ENCODE measurements around the gene L1TD1.
"Not testable (repeated sequence)": the region's sequence is repeated elsewhere in the genome, so short reads cannot be mapped to it uniquely, and the experiment has no call there.

DNA sequence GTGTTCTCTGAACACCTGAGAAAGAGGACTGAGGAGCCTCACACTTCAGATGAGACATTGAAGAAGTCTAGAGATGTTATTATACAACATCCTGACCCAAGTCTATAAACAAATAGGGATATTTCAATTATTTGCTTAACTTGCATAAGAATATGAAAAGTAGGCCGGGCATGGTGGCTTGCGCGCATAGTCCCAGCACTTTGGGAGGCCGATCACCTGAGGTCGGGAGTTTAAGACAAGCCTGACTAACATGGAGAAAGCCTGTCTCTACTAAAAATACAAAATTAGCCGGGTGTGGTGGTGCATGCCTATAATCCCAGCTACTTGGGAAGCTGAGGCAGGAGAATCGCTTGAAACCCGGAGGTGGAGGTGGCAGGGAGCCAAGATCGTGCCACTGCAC lies 25.8 kb downstream of the L1TD1 start:
- TF ChIP-seq POLR2A, POLR2AphosphoS5 (IDR thresholded peaks at IDR 0.05): not testable (repeated sequence)
- TF ChIP-seq, protein P1, sequence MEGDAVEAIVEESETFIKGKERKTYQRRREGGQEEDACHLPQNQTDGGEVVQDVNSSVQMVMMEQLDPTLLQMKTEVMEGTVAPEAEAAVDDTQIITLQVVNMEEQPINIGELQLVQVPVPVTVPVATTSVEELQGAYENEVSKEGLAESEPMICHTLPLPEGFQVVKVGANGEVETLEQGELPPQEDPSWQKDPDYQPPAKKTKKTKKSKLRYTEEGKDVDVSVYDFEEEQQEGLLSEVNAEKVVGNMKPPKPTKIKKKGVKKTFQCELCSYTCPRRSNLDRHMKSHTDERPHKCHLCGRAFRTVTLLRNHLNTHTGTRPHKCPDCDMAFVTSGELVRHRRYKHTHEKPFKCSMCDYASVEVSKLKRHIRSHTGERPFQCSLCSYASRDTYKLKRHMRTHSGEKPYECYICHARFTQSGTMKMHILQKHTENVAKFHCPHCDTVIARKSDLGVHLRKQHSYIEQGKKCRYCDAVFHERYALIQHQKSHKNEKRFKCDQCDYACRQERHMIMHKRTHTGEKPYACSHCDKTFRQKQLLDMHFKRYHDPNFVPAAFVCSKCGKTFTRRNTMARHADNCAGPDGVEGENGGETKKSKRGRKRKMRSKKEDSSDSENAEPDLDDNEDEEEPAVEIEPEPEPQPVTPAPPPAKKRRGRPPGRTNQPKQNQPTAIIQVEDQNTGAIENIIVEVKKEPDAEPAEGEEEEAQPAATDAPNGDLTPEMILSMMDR (IDR thresholded peaks at IDR 0.05) = not testable (repeated sequence)

Data from breast epithelium (tissue), 3 donors.